GM12878 (cell line): ENCODE data around the gene PRKCE. TPM values are rescaled to one million over a fixed set of nuclear protein-coding genes. Genes with fewer than 3 reads are reported as not detected.
A peak's percentile ranks its signal among the peaks of the same experiment; 100 is the strongest.

Source experiments
- ATAC-seq: fragments of 200-7000 bp; cut with Tn5 transposase; 3 replicates; pipeline ENCODE4 v1.9.1; 2020; ENCODE audit warnings: mild to moderate bottlenecking, moderate library complexity
- BruUV-seq: library from RNA; stranded (reverse); fragments of 400-500 nt; replicated peaks from 2 replicates; lab custom pipeline; 2021; lab: Mats Ljungman, UMichigan
- CTCF ChIA-PET: fragments of 300-600 bp; sonication (Branson Sonifier 250); formaldehyde crosslinking; extraction: SDS; loops from one replicate; lab custom pipeline; 2021; ENCODE audit warnings: inconsistent platforms; lab: Yijun Ruan, JAX
- POLR2A ChIA-PET: fragments of 350-600 bp; formaldehyde crosslinking; extraction: SDS; loops from one replicate; lab custom pipeline; 2021; ENCODE audit warnings: inconsistent platforms; lab: Charles Lee
- RAD21 ChIA-PET: fragments of 300-600 bp; sonication (Branson Sonifier 250); formaldehyde crosslinking; loops from one replicate; lab custom pipeline; 2023; ENCODE audit warnings: antibody characterized with exemption; ENCODE audit not compliant: unreplicated experiment; lab: Charles Lee
- SMC1A ChIA-PET: fragments of 300-600 bp; sonication (Branson Sonifier 250); formaldehyde crosslinking; loops from one replicate; lab custom pipeline; 2023; ENCODE audit not compliant: unreplicated experiment, uncharacterized antibody; lab: Charles Lee
- DNase-seq: peaks from one replicate; pipeline ENCODE4 v3.0.0-alpha.2; 2011; ENCODE audit warnings: low read depth, low spot score
- FAIRE-seq: peaks from 3 replicates; lab custom pipeline; 2011; peaks lifted over from hg19 to GRCh38; lab: Jason Lieb, UNC
- H2AFZ ChIP-seq: 2 replicates; pipeline ENCODE4 v1.6.0; 2011; ENCODE audit warnings: low read depth, low read length, control low read depth; ENCODE audit not compliant: control insufficient read depth
- H3K27ac ChIP-seq: 2 replicates; pipeline ENCODE4 v1.5.1; 2011; ENCODE audit warnings: control low read depth; ENCODE audit not compliant: control insufficient read depth, insufficient read depth
- H3K27me3 ChIP-seq, 2 experiments: replicated peaks in 1 of 2; 2 replicates each; pipeline versions ENCODE4 v1.6.0 to v1.6.1; 2011; ENCODE audit warnings: low read length in 1 of 2; ENCODE audit not compliant: control insufficient read depth in 2 of 2, insufficient read depth in 2 of 2
- H3K36me3 ChIP-seq, 2 experiments: 2 replicates each; pipeline ENCODE4 v1.5.1; 2011; ENCODE audit warnings: low read length in 1 of 2; ENCODE audit not compliant: control insufficient read depth in 2 of 2, insufficient read depth in 2 of 2
- H3K4me1 ChIP-seq: 2 replicates; pipeline ENCODE4 v1.6.1; 2011; ENCODE audit warnings: mild to moderate bottlenecking, low read length, moderate library complexity, mixed read lengths; ENCODE audit not compliant: control insufficient read depth, insufficient read depth
- H3K4me2 ChIP-seq: 2 replicates; pipeline ENCODE4 v1.6.0; 2011; ENCODE audit warnings: control low read depth; ENCODE audit not compliant: control insufficient read depth, insufficient read depth
- H3K4me3 ChIP-seq: fragments of 200-600 bp; sonication (generic); 2 replicates; pipeline ENCODE4 v1.5.1; 2016
- H3K79me2 ChIP-seq: 2 replicates; pipeline ENCODE4 v1.6.0; 2011; ENCODE audit warnings: low read length; ENCODE audit not compliant: control insufficient read depth, insufficient read depth
- H3K9ac ChIP-seq: 2 replicates; pipeline ENCODE4 v1.8.0; 2011; ENCODE audit warnings: low read length, control low read depth, mixed read lengths; ENCODE audit not compliant: control insufficient read depth, insufficient read depth
- H3K9me3 ChIP-seq: replicated peaks from 3 replicates; pipeline ENCODE4 v1.5.1; 2011; ENCODE audit warnings: mild to moderate bottlenecking, low read length; ENCODE audit not compliant: control insufficient read depth, insufficient read depth
- H4K20me1 ChIP-seq: 2 replicates; pipeline ENCODE4 v1.6.0; 2011; ENCODE audit not compliant: control insufficient read depth, insufficient read depth
- DPF2 ChIP-seq: fragments of 450-650 bp; IDR thresholded peaks from 2 replicates; pipeline ENCODE4 v1.6.1; 2017; ENCODE audit warnings: mild to moderate bottlenecking
- FOXM1 ChIP-seq: IDR thresholded peaks from 2 replicates; pipeline ENCODE4 v1.6.1; 2012; ENCODE audit warnings: low read depth, mild to moderate bottlenecking, inconsistent platforms, low read length, moderate library complexity
- RAD21 ChIP-seq: IDR thresholded peaks from 2 replicates; pipeline ENCODE4 v1.6.1; 2011; ENCODE audit warnings: mild to moderate bottlenecking, low read depth, low read length, moderate library complexity; ENCODE audit not compliant: insufficient read depth
- RCOR1 ChIP-seq: conservative IDR thresholded peaks from 2 replicates; pipeline ENCODE4 v1.6.1; 2012; ENCODE audit warnings: low read depth, low read length, improper control_type of control experiment
- STAT3 ChIP-seq: IDR thresholded peaks from 2 replicates; pipeline ENCODE4 v1.6.1; 2011; ENCODE audit warnings: low read depth, low read length, improper control_type of control experiment
- SUPT20H ChIP-seq: IDR thresholded peaks from 2 replicates; pipeline ENCODE4 v1.6.1; 2011; ENCODE audit warnings: low read depth, mild to moderate bottlenecking, low read length, moderate library complexity, borderline replicate concordance; ENCODE audit not compliant: control insufficient read depth
- WGBS: methylation state at CpG from one replicate; pipeline ENCODE4 v1.1.6; 2016; ENCODE audit warnings: low lambda C conversion rate; ENCODE audit not compliant: insufficient replicate concordance, insufficient coverage; ENCODE audit errors: missing lambda C conversion rate; 5-methylcytosine and 5-hydroxymethylcytosine counted together
- in situ Hi-C: fragments of 300-500 bp; cut with MboI; formaldehyde crosslinking; loops from 9 replicates; pipeline ENCODE4 v1.14.3; 2018; ENCODE audit warnings: mixed read lengths
- intact Hi-C: fragments of 100-400 bp; cut with micrococcal nuclease; formaldehyde crosslinking; loops from one replicate; pipeline ENCODE4 v1.14.2; 2022; ENCODE audit not compliant: unreplicated experiment
- polyA plus RNA-seq, 11 experiments: library from polyadenylated mRNA; depleted of rRNA in 4 of 11; unstranded in 6 of 11; stranded (reverse) in 5 of 11; fragments of >200 nt; fragmentation: Nextera tagmentation in 4 of 11; fragmentation: Illumina TruSeq in 1 of 11; extraction: Ambion mirVana in 4 of 11; extraction: Trizol in 1 of 11; gene quantifications; 1 replicate in 1 of 11; 2 replicates in 10 of 11; pipeline versions ENCODE4 v1.2.1 to v1.2.3, GENCODE V29; 2011 to 2016; ENCODE audit warnings: inconsistent platforms in 2 of 11, missing spikeins in 2 of 11, low read depth in 1 of 11
- total RNA-seq, 4 experiments: library from RNA; depleted of rRNA in 3 of 4; stranded (reverse); fragments of >200 nt in 3 of 4; fragmentation: Illumina TruSeq in 1 of 4; extraction: Trizol in 1 of 4; gene quantifications; 2 replicates each; pipeline versions ENCODE4 v1.2.1 to v1.2.3, GENCODE V29; 2013 to 2021
- TF ChIP-seq, protein P1 (sequence below): fragments of 450-650 bp; IDR thresholded peaks from 2 replicates; pipeline ENCODE4 v1.6.1; 2017; ENCODE audit warnings: mild to moderate bottlenecking
- TF ChIP-seq, protein P2 (sequence below): fragments of 450-650 bp; formaldehyde crosslinking; IDR thresholded peaks from 2 replicates; pipeline ENCODE4 v1.4.0; 2020; ENCODE audit warnings: mild to moderate bottlenecking, moderate library complexity
- TF ChIP-seq, protein P3 (sequence below): fragments of 450-650 bp; IDR thresholded peaks from 2 replicates; pipeline ENCODE4 v1.6.1; 2017; ENCODE audit warnings: mild to moderate bottlenecking, low read depth, inconsistent platforms; ENCODE audit not compliant: poor library complexity, severe bottlenecking

Gene PRKCE
- total and polyA plus RNA-seq, 10 of the 15 experiments (the other 5 are each of a cell fraction or from before 2014, with no cell fraction given) = 2.6 to 28.2 (median 11.3) TPM

DNA sequence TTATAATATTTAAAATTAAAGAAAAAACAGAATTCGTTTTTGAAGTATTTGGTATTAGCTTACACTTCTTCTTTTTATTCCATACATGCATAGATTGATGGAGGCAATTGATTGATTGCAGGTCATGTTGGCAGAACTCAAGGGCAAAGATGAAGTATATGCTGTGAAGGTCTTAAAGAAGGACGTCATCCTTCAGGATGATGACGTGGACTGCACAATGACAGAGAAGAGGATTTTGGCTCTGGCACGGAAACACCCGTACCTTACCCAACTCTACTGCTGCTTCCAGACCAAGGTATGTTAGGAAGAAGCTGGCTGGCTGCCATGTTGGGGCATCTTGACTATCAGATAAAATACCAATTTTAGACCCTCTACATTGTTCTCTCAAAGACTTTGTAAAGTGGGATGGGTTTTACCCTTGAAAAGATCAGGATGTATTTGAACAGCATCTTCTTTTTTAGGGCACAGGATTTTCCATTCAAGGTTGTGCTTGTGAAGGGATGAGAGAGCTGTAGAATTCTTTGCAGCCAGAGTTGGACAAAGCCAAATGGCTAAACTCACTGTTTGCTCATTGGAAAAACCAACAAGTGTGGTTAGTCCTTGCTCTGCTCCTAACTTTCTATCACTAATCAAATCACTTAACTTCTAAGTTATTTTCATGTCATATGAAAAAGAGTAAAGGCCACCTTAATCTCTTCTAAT lies 358.9 kb downstream of the PRKCE start (continued):
- no peak for TF ChIP-seq STAT3
- TF ChIP-seq, protein P1, sequence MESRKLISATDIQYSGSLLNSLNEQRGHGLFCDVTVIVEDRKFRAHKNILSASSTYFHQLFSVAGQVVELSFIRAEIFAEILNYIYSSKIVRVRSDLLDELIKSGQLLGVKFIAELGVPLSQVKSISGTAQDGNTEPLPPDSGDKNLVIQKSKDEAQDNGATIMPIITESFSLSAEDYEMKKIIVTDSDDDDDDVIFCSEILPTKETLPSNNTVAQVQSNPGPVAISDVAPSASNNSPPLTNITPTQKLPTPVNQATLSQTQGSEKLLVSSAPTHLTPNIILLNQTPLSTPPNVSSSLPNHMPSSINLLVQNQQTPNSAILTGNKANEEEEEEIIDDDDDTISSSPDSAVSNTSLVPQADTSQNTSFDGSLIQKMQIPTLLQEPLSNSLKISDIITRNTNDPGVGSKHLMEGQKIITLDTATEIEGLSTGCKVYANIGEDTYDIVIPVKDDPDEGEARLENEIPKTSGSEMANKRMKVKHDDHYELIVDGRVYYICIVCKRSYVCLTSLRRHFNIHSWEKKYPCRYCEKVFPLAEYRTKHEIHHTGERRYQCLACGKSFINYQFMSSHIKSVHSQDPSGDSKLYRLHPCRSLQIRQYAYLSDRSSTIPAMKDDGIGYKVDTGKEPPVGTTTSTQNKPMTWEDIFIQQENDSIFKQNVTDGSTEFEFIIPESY = no peak
- no peak for TF ChIP-seq FOXM1
- no peak for TF ChIP-seq SUPT20H

DNA sequence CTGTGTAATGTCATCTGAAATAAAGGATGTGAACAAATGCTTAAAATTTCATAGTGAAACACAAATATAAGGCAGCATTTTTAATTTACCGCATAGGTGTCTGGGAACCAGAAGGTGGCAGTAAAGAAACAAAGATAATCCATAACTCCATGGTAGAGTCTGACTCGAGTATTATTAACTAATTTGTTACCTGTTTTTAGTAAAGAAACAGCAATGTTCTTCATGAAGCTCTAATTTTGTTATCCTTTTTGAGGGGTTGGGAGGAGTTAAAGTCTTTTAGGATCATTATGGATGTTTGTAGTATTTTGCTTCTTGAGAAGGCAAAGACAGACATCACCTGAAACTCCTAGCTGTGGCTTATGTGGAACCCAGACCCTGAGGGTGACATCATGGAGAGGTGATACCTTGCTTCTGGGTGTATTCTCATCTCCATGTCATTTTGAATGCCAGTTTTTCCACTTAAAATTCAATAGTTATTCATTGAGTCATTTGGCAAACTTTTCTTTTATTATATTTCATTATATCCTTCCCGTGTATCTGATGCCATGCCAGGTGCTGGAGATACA lies 359.5 kb downstream of the PRKCE start:
- BruUV-seq = no TSS peak
- Histone ChIP-seq H3K79me2 (no peaks in the 10 kb centered on the region), H3K9ac (no peak overlapping the region), H3K27me3 (no peaks in the 10 kb centered on the region), H3K4me1 (peaks cover 4% of the 10 kb centered on the region; the same call in 1 of the 2 replicates), H3K9me3 (no peaks in the 10 kb centered on the region), H3K27ac (no peak overlapping the region), H4K20me1 (no peaks in the 10 kb centered on the region), H3K4me2 (no peak overlapping the region), H3K36me3 (peaks cover 1 to 12% of the 10 kb centered on the region in 2 experiments; a peak in 3 of 4 replicates), H2AFZ (no peak overlapping the region), H3K4me3 (no peak overlapping the region)
- WGBS = 49% methylated on average over 3 of the region's 3 CpGs
- in situ Hi-C loops (loop anchor here (5.0 to 25.0 kb wide), 2 partner anchors 356 to 626 kb away; no protein-coding TSS in a partner anchor), intact Hi-C loops (loop anchor here (1.0 kb wide), 2 partner anchors 354 to 450 kb away; no protein-coding TSS in a partner anchor)
- RAD21 ChIA-PET = interaction anchor here (0.6 to 1.9 kb wide), 10 partner anchors 11 to 640 kb away, joined by 3 to 9 read pairs (median 4); no protein-coding TSS in a partner anchor
- peak; percentile 85 for ATAC-seq
- no peak for DNase-seq
- POLR2A ChIA-PET = no interaction called here
- FAIRE-seq = peak; percentile 83
- SMC1A ChIA-PET = interaction anchor here (0.6 to 2.3 kb wide), 11 partner anchors 18 to 451 kb away, joined by 3 to 10 read pairs (median 4); no protein-coding TSS in a partner anchor
- CTCF ChIA-PET = interaction anchor here (0.7 to 2.3 kb wide), 26 partner anchors 11 to 534 kb away, joined by 3 to 31 read pairs (median 4); no protein-coding TSS in a partner anchor
- peak; percentile 67 for TF ChIP-seq RAD21
- TF ChIP-seq, protein P2, sequence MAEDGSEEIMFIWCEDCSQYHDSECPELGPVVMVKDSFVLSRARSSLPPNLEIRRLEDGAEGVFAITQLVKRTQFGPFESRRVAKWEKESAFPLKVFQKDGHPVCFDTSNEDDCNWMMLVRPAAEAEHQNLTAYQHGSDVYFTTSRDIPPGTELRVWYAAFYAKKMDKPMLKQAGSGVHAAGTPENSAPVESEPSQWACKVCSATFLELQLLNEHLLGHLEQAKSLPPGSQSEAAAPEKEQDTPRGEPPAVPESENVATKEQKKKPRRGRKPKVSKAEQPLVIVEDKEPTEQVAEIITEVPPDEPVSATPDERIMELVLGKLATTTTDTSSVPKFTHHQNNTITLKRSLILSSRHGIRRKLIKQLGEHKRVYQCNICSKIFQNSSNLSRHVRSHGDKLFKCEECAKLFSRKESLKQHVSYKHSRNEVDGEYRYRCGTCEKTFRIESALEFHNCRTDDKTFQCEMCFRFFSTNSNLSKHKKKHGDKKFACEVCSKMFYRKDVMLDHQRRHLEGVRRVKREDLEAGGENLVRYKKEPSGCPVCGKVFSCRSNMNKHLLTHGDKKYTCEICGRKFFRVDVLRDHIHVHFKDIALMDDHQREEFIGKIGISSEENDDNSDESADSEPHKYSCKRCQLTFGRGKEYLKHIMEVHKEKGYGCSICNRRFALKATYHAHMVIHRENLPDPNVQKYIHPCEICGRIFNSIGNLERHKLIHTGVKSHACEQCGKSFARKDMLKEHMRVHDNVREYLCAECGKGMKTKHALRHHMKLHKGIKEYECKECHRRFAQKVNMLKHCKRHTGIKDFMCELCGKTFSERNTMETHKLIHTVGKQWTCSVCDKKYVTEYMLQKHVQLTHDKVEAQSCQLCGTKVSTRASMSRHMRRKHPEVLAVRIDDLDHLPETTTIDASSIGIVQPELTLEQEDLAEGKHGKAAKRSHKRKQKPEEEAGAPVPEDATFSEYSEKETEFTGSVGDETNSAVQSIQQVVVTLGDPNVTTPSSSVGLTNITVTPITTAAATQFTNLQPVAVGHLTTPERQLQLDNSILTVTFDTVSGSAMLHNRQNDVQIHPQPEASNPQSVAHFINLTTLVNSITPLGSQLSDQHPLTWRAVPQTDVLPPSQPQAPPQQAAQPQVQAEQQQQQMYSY = no peak
- TF ChIP-seq RCOR1 = no peak
- TF ChIP-seq, protein P3, sequence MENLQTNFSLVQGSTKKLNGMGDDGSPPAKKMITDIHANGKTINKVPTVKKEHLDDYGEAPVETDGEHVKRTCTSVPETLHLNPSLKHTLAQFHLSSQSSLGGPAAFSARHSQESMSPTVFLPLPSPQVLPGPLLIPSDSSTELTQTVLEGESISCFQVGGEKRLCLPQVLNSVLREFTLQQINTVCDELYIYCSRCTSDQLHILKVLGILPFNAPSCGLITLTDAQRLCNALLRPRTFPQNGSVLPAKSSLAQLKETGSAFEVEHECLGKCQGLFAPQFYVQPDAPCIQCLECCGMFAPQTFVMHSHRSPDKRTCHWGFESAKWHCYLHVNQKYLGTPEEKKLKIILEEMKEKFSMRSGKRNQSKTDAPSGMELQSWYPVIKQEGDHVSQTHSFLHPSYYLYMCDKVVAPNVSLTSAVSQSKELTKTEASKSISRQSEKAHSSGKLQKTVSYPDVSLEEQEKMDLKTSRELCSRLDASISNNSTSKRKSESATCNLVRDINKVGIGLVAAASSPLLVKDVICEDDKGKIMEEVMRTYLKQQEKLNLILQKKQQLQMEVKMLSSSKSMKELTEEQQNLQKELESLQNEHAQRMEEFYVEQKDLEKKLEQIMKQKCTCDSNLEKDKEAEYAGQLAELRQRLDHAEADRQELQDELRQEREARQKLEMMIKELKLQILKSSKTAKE = peak; percentile 23
- TF ChIP-seq DPF2 = no peak
